Natural killer cell (primary cell): Measurements from ENCODE around the gene ANKRD13D. TPM values are rescaled to one million over a fixed set of nuclear protein-coding genes. Genes with fewer than 3 reads are reported as not detected.

Source experiments
- ATAC-seq, 3 donors: fragments of 150-1000 bp in 2 of 3; fragments of 200-7000 bp in 1 of 3; cut with Tn5 transposase; 1 replicate in 1 of 3; 2 replicates in 2 of 3; pipeline ENCODE4 v1.10.0; 2021; ENCODE audit warnings: mild to moderate bottlenecking in 2 of 3, moderate library complexity in 2 of 3
- DNase-seq, 2 donors: peaks; one replicate each; pipeline versions ENCODE4 v3.0.0 to v3.0.0-alpha.2; 2013 to 2021; ENCODE audit warnings: mixed read lengths in 1 of 2
- H3K27ac ChIP-seq: one replicate; pipeline ENCODE4 v1.5.1; 2013; ENCODE audit warnings: mild to moderate bottlenecking, low read length
- H3K27me3 ChIP-seq: one replicate; pipeline ENCODE4 v1.6.1; 2013; ENCODE audit warnings: low read length; ENCODE audit not compliant: control insufficient read depth, insufficient read depth
- H3K36me3 ChIP-seq: one replicate; pipeline ENCODE4 v1.6.1; 2013; ENCODE audit warnings: low read length; ENCODE audit not compliant: control insufficient read depth, insufficient read depth
- H3K4me1 ChIP-seq: one replicate; pipeline ENCODE4 v1.6.1; 2013; ENCODE audit warnings: low read length; ENCODE audit not compliant: control insufficient read depth, insufficient read depth
- H3K4me3 ChIP-seq: one replicate; pipeline ENCODE4 v1.5.1; 2013; ENCODE audit warnings: low read length
- H3K9me3 ChIP-seq: one replicate; pipeline ENCODE4 v1.6.1; 2013; ENCODE audit warnings: low read length; ENCODE audit not compliant: control insufficient read depth, insufficient read depth
- H3K27ac Mint-ChIP-seq, 2 donors: one replicate each; pipeline ENCODE4 v1.8.0; 2022; ENCODE audit warnings: mild to moderate bottlenecking in 2 of 2, mixed read lengths in 2 of 2, moderate library complexity in 1 of 2
- H3K27me3 Mint-ChIP-seq, 2 donors: one replicate each; pipeline ENCODE4 v1.8.0; 2022; ENCODE audit warnings: low read depth in 2 of 2, mixed read lengths in 2 of 2
- H3K36me3 Mint-ChIP-seq: one replicate; pipeline ENCODE4 v1.8.0; 2022; ENCODE audit warnings: mixed read lengths
- H3K4me1 Mint-ChIP-seq, 2 donors: one replicate each; pipeline ENCODE4 v1.8.0; 2022; ENCODE audit warnings: mixed read lengths in 2 of 2
- H3K4me3 Mint-ChIP-seq: one replicate; pipeline ENCODE4 v1.8.0; 2022; ENCODE audit warnings: mild to moderate bottlenecking, moderate library complexity, mixed read lengths
- H3K9me3 Mint-ChIP-seq, 2 donors: one replicate each; pipeline ENCODE4 v1.8.0; 2022; ENCODE audit warnings: mixed read lengths in 2 of 2
- CTCF ChIP-seq: fragments of 200-600 bp; IDR thresholded peaks from one replicate; pipeline ENCODE4 v1.8.0; 2022; ENCODE audit warnings: antibody characterized with exemption
- WGBS: methylation state at CpG from one replicate; pipeline ENCODE4 v1.1.7; 2013; ENCODE audit warnings: missing lambda C conversion rate; ENCODE audit not compliant: insufficient coverage; 5-methylcytosine and 5-hydroxymethylcytosine counted together
- intact Hi-C: fragments of 100-400 bp; cut with micrococcal nuclease; formaldehyde crosslinking; loops from one replicate; pipeline ENCODE4 v1.14.2; 2022
- total RNA-seq, 4 donors: library from RNA; stranded (reverse); fragments of 120-200 nt in 1 of 4; gene quantifications; one replicate each; pipeline versions ENCODE4 v1.2.3 to v1.2.4, GENCODE V29; 2013 to 2022

Gene ANKRD13D
- total RNA-seq, 3 donors from 2014 or later (not counting 1 experiment from before 2014, with no cell fraction given): 212 to 316 (median 231) TPM

GRCh38 chr11:67261640-67261945 lies 27.5 kb upstream of the ANKRD13D start:
- Mint-ChIP-seq H3K9me3 (no peaks in the 10 kb centered on the region), H3K4me3 (no peak overlapping the region), H3K36me3 (no peaks in the 10 kb centered on the region), H3K27me3 (peaks cover 0 to 3% of the 10 kb centered on the region in 2 donors), H3K4me1 (peaks cover 26 to 38% of the 10 kb centered on the region in 2 donors), H3K27ac (no peak overlapping the region)
- no peak for TF ChIP-seq CTCF
- Histone ChIP-seq H3K4me1 (peaks cover 37% of the 10 kb centered on the region), H3K27me3 (no peaks in the 10 kb centered on the region), H3K9me3 (no peaks in the 10 kb centered on the region), H3K36me3 (peaks cover 8% of the 10 kb centered on the region), H3K4me3 (no peak overlapping the region), H3K27ac (no peak overlapping the region)
- ATAC-seq (no peak), DNase-seq (no peak)
- 33% methylated on average over 18 of the region's 18 CpGs for WGBS
- intact Hi-C loops: no loop called here

GRCh38 chr11:67261946-67262681 lies 27.0 kb upstream of the ANKRD13D start:
- TF ChIP-seq CTCF: no peak
- Histone ChIP-seq H3K36me3 (peaks cover 3% of the 10 kb centered on the region), H3K4me1 (peaks cover 37% of the 10 kb centered on the region), H3K27me3 (no peaks in the 10 kb centered on the region), H3K27ac (no peak overlapping the region), H3K9me3 (no peaks in the 10 kb centered on the region), H3K4me3 (no peak overlapping the region)
- Mint-ChIP-seq H3K27me3 (peaks cover 0 to 3% of the 10 kb centered on the region in 2 donors), H3K4me1 (peaks cover 23 to 39% of the 10 kb centered on the region in 2 donors), H3K4me3 (peak overlapping the region; percentile 79), H3K9me3 (no peaks in the 10 kb centered on the region), H3K27ac (peak overlapping the region; percentile 37 to 83), H3K36me3 (no peaks in the 10 kb centered on the region)
- no peak for DNase-seq
- no peak for ATAC-seq
- intact Hi-C loops: loop anchor here (1.0 kb wide), 2 partner anchors 55 to 120 kb away; no protein-coding TSS in a partner anchor
- 64% methylated on average over 16 of the region's 18 CpGs for WGBS

GRCh38 chr11:67262731-67263675 lies 26.1 kb upstream of the ANKRD13D start:
- H3K27ac ChIP-seq: peak overlapping the region; percentile 24
- intact Hi-C loops: loop anchor here (1.0 kb wide), 2 partner anchors 54 to 119 kb away; no protein-coding TSS in a partner anchor
- Mint-ChIP-seq H3K9me3 (no peaks in the 10 kb centered on the region), H3K4me3 (peak overlapping the region; percentile 79), H3K27me3 (peaks cover 0 to 3% of the 10 kb centered on the region in 2 donors), H3K4me1 (peaks cover 32 to 48% of the 10 kb centered on the region in 2 donors), H3K27ac (peak overlapping the region; percentile 37 to 83), H3K36me3 (no peaks in the 10 kb centered on the region)
- peak; percentile 37 to 65 (median 46) for ATAC-seq
- WGBS: 38% methylated on average over 22 of the region's 22 CpGs
- peaks cover 4% of the 10 kb centered on the region for H3K36me3 ChIP-seq
- H3K9me3 ChIP-seq: no peaks in the 10 kb centered on the region
- TF ChIP-seq CTCF: peak; percentile 73
- peaks cover 45% of the 10 kb centered on the region for H3K4me1 ChIP-seq
- H3K4me3 ChIP-seq: no peak overlapping the region
- peak; percentile 67 to 86 for DNase-seq
- H3K27me3 ChIP-seq: no peaks in the 10 kb centered on the region
